Measurements from ENCODE around the gene HIVEP1.

DNA sequence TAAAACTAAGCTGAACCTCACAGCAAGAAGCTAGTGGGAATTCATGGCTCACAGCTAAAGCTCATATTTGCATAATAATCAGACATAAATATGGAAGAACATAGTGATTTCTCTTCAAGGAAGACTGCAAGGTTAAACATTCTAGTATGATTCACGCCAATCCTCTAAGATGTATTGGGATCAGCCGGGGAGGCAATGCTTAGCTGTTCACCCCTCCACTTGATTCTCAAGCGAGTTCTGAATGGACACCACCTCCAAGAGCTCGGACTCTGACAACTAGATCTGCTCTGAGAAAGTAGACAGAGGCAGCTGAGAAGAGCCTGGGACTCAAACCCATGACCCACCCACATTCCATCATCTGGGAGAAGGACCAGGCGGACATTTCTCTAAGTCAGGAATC is 159.6 kb downstream of the HIVEP1 start:
- TF ChIP-seq ZNF788 (CRISPR knock-in tag; IDR thresholded peaks at IDR 0.05; ENCODE audit: borderline replicate concordance), result no peak
- TF ChIP-seq IRF1 (CRISPR knock-in tag; IDR thresholded peaks at IDR 0.05; ENCODE audit: low read depth), result no peak
- no peak for TF ChIP-seq ZNF704 (CRISPR knock-in tag; IDR thresholded peaks at IDR 0.05; ENCODE audit: borderline replicate concordance)
- TF ChIP-seq, protein P1, sequence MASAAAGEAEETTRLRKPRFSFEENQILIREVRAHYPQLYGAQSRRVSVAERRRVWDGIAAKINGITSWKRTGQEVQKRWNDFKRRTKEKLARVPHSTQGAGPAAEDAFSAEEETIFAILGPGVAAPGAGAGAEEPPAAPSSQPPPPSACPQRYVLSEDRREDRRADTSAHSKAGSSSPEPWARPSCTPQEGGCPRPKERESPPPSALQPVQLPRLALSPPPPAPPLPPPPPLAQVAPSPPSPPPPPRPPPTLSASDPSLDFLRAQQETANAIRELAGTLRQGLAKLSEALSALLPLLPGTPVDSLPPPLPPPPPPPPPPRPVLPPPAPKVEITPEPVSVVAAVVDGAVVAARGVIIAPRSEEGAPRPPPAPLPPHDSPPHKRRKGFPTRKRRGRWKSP (CRISPR knock-in tag; IDR thresholded peaks at IDR 0.05), result no peak
- TF ChIP-seq, protein P2, sequence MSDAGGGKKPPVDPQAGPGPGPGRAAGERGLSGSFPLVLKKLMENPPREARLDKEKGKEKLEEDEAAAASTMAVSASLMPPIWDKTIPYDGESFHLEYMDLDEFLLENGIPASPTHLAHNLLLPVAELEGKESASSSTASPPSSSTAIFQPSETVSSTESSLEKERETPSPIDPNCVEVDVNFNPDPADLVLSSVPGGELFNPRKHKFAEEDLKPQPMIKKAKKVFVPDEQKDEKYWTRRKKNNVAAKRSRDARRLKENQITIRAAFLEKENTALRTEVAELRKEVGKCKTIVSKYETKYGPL (CRISPR knock-in tag; IDR thresholded peaks at IDR 0.05), result no peak

Measured in HepG2 (cell line).